Caki2 (cell line): ENCODE measurements around the gene OTUB2. TPM values are rescaled to one million over a fixed set of nuclear protein-coding genes. Genes with fewer than 3 reads are reported as not detected.

Experiments used
- DNase-seq: peaks from one replicate; pipeline ENCODE4 v3.0.0-alpha.2; 2015; ENCODE audit warnings: low read depth
- in situ Hi-C: cut with HindIII; loops from 2 replicates; pipeline ENCODE4 v1.10.0; 2016; ENCODE audit warnings: low sequenced_read_pairs, low pct_unique_long_range_greater_than_20kb, mixed read lengths
- total RNA-seq: library from RNA; depleted of rRNA; stranded (reverse); fragments of >200 nt; shearing (Covaris generic); gene quantifications from 2 replicates; pipeline ENCODE4 v1.2.3, GENCODE V29; 2014; ENCODE audit warnings: low replicate concordance; rRNA removed

Gene OTUB2
- total RNA-seq: 2.9 and 3.2 TPM in 2 replicates

DNA sequence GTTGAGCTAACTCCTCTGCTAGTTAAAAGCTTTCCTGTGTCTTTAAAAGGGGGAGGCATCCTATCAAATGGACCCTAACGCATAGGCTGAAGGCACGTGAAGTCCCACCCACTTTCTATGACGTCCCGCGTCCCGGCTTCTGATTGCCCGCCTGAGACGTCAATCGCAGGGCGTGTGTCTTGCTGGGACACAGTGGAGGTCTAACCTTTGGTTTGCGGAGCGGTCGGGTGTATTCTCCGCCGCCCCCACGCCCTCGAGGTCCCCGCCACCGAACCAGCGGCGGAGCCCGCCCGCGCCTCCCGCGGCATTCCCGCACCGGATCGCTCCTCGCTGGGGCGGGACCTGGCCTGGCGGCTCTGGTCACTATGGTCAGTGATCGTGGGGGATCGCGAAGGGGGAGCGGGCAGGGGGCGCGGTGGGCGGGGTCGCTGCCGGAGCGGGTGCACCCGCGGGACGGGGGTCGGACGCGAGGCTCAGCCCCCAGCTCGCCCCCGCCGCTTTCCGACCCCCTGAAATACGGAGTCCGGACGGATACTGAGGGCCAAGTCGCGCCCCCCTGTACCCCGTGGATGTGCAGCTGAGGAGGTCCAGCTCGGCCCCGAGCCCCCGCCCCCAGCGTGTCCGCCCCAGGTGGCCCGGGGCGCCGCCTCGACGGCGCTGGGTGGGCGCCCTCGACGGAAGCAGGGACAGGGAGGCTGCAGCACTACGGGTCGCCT is at the start of gene OTUB2:
Gene OTUB2 (plus strand): TSS at position 168 of the 716 bp plus-strand sequence. CDS start 198 bp downstream, at position 366.
- DNase-seq: peak; percentile 97
- in situ Hi-C loops: no loop called here

DNA sequence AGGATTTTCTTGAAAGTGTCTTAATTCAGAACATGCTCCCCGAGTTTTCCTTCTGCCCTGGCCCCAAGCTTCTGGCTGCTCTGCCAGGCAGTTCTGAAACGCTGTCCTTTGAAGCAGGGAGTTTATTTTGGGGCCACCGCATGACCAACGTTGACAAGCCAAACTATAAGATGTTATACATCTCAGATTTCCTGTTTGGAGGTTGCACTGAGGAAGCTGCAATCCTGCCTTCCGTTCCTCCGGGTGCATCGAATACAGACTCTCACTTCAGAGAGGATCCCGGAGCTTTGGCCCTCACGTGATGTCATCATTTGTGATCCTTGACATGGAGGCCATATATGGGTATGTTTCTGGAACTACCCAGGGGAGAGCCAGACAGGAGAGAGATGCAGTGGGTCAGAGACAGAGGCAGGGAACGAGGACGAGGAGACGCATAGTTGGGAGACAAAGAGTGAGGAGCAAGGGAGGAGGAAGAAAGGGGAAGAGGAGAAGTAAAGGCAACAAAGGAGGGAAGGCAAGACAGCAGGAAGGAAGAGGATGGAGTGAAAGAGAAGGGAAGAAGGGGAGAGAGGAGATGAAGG is 49.6 kb upstream of the OTUB2 start, which contains the start of gene ASB2:
Gene ASB2 (minus strand): TSS at position 94 of the 581 bp plus-strand sequence. CDS start 12,031 bp downstream, outside the sequence.
- in situ Hi-C loops: no loop called here

DNA sequence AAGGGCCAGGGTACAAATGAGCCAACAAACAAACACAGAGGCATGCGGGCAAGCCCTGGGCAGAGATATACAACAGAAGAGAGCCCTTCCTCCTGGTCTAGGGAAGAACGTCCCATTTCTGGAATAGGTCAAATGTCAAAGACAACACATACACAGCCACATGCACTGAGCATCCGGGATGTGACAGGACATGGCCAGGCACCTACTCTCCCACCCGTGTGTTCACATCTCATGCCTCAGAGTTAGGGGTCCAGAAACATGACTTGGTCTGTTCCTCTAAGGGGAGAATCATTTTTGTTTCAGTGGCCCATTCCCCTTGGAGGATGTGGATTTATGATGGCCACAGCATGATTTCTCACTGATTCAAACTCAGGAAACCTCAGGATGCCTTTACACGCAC is 49.0 kb upstream of the OTUB2 start:
- in situ Hi-C loops: no loop called here
- DNase-seq: no peak

More for the DNA sequence above, 49.6 kb upstream of the OTUB2 start, which contains the start of gene ASB2:
- DNase-seq: no peak

DNA sequence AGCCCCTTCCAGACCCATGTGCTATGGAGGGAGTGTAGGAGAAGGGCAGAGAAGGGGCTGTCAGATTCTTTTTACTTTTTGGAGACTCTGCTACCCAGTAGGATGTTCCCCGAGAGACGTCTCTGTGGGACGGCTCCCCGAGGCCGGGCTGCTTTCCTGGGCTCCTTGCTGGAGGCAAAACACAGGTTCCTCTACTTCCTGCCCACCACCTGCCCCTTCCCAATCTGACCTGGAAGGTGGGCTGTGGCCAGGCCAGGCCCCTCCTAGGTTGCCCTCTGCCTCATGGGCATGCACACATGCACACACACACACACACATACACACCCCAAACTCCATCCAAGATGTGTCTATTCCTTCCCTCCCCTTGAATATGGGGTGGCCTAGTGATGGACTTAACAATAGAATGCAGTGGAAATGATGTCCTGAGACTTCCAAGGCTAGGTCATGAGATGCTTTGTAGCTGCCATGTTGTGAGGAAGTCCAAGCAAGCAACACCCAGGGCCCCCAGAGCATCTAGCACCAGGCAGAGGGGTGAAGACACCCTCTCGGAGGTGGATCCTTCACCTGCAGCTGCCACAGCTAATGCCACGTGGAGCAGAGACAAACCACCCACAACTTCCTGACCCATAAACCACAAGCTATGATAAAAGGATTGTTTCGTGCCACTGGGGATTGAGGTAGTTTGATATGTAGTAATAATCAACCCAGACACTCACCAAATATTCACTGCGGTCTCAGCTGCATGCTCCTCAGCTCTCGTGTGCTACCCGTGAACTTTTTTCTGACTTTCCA is 48.2 kb upstream of the OTUB2 start:
- no peak for DNase-seq
- in situ Hi-C loops: no loop called here

DNA sequence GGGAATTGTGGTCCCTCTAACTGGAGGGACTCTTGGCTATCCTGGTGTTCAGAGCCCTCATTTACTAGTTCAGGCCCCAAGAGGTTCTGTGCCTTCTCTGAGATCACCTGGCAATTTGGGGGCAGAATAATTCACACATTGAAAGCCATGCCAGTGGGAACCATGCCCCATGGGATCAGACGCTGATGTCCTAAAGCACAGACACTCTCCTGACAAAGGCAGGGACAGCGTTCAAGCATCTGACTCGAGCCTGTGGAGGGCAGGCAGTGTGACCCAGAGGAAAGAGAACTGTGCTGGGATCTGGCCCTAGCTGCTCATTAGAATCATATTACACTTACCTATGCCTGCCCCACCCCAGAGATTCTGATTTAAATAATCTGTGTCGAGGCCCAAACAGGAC is 47.4 kb upstream of the OTUB2 start:
- in situ Hi-C loops: no loop called here
- no peak for DNase-seq

DNA sequence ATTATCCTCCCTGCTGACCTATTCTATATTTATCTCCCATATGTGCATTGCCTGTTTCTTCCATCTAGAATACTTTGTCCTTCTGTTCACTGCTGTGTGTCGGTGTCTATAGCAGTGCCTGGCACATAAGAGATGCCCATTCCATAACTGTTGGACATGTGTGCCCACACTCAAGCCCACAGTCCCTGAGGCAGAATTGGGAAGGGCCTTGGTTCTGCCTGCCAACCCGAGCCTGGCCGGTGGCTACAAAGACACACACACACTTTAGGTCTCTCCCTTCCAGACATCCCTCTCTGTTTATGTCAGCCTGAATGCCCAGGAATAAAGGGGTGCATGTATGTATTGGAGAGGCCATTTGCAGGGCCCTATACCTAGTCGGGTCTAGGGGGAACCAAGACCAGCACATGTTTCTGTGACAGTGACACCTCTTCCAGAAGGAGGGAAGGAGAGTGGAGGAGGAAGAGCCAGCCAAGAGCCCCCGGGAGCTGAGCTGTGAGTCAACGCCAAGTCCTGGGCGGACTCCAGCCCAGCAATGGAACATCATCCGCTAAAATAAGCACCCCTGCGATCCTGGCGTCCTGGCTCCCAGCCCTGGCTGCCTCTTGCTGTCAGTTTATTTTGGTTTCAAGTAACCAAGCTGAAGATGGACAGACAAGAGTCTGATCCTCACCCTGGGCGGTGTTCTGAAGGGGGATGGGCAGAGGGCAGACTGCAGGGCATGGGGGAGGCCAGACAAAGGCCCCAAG is 45.5 kb upstream of the OTUB2 start:
- DNase-seq: no peak
- in situ Hi-C loops: no loop called here

DNA sequence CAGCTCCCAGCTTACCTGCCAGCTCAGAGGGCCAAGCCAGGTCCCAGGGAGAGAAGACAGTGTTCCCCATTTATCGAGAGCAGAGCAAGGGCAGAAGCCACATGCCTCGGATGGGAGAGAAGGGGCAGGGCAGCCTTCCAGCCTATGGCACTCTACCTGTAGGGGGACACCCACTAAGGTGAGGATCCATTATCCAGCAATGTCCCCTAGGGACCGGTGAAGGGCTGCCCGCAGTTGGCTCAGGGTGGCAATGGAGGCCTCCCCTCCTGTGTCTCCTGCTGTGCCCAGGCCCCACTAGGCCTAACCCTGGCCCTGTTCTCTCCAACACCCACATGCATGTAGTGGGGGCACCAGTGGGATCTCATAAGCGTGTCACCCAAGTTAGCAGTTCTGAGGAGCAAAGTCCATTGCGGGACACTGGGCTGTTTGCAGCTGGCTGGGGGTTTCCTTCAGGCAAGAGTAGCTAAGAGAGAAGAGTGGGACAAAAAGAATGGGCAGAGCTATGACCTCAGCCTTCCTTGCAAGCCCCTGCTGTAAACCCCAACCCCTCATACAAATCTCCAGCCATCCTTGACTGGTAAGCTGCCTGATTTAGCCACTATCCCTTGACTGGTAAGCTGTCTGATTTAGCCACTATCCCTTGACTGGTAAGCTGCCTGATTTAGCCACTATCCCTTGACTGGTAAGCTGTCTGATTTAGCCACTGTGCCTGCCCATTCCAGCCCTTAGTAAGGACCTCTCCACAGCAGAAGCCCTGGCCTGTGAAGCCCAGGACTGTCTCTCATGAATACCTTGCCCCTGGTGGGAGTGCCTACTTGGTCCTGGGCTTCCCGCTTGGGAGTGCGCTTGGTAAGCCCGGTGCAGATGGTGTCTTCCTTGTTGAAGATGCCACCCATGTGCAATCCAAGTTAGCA is 44.6 kb upstream of the OTUB2 start:
- DNase-seq: no peak
- in situ Hi-C loops: no loop called here

DNA sequence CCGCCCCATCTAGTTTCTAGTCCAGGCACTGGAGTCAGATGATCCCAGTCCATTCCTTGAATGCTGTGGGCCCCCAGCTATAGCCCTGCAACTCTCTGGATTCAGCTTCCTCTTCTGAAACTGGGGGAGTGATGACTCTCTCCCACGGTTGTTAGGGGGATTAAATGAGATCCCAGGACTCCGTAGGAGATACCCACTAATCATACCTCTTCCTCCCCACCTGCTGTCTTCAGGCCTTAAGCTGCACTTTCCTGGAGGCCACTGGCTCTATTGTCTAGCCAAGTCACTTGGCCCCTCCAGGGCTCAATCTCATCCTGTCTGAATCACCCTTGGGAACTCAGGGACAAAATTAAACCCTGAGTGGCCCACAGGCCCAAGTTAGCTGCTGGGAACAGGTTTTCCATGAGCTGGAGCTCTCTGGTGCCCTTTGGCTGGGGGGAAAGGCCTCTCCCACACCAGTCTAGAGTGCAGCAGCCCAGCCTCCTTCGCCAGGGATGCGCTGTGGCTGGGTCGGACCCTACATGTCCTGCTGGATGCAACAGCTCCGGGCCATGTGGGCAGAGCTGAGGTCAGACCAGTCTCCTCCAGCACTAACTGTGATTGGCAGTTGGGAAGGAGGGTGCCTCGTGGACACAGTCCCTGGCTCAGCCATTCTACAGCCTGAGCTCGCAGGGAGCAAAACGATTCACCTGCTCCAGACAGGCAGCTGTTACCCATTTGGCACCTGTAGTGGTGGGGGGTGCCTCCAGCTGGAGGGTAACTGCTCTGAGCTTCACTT is 43.7 kb upstream of the OTUB2 start:
- DNase-seq: no peak
- in situ Hi-C loops: no loop called here

DNA sequence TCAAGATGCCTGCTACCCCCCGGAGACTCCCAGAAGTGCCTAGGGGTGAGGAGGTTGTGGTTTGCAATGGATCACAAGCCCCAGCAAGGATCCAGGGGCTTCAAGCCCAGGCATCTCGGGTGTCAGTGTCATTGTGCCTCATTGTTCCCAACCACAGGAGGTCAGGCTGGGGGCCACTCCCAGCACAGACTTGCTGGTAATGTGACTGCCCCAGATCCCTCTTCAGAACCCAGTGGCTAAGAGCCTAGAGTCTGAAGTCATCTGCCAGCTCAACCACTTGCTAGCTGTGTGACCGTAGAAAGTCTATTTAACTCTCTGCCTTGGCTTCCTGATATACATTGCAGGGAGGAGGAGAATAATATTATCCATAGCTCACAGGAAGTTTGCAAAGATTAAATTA is 42.1 kb upstream of the OTUB2 start:
- no peak for DNase-seq
- in situ Hi-C loops: no loop called here

DNA sequence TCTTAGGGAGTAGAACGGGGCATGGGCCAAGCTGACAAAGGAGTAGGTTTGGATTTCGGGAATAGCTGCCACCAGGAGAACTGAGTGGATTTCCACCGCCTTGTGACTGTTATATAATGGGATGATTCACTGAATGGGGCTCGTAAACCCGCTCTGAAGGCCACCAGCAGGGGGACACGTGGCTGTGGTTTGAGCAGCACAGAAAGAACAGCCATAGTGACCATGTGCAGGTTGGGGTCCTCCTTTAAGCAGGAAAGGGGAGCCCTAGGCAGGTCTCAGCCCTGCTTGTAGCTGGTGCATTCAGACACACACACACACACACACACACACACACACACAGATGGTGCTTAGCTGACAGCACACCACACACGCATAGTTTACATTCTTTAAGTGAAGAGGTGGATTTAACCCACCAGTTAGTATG is 41.1 kb upstream of the OTUB2 start:
- in situ Hi-C loops: no loop called here
- peak; percentile 56 for DNase-seq

DNA sequence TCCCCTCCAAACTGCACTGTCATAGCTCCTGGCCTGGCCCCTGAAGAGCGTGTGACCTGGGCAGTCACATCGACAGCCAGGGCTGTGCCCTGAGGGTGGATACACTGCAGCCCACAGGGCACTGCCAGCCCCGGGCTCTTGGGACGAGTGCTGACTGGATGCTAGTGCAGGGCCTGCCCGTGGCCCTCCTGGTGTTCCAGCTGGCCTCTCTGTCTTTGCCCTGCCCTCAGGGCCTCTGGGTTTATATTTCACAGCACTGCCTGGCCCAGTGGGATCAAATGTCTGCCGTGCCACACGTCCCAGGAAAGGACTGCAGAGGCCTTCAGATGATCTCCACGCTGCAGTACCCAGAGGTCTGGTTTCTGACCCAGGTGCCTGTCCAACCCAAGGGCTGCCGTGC is 39.2 kb upstream of the OTUB2 start:
- in situ Hi-C loops: no loop called here
- no peak for DNase-seq

DNA sequence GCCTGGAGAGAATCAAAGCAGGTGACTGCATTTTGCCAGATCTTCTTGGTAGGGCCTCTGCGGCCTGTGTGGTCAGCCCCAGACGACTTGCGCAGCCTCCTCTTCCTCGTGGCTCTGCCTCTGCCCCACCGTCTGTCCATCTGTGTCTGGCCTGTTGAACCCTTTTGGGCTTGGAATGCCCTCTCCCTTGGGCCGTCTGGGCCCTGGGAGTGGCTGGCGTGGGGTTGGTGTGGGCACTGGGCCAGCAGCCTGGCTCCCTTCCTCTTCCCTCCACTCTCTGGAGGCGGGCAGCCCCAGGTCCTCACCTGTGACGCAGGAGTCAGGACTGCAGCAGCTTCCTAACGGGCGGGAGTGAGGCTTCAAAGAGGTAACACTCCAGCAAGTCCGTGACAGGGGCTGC is 38.8 kb upstream of the OTUB2 start:
- in situ Hi-C loops: no loop called here
- DNase-seq: no peak

DNA sequence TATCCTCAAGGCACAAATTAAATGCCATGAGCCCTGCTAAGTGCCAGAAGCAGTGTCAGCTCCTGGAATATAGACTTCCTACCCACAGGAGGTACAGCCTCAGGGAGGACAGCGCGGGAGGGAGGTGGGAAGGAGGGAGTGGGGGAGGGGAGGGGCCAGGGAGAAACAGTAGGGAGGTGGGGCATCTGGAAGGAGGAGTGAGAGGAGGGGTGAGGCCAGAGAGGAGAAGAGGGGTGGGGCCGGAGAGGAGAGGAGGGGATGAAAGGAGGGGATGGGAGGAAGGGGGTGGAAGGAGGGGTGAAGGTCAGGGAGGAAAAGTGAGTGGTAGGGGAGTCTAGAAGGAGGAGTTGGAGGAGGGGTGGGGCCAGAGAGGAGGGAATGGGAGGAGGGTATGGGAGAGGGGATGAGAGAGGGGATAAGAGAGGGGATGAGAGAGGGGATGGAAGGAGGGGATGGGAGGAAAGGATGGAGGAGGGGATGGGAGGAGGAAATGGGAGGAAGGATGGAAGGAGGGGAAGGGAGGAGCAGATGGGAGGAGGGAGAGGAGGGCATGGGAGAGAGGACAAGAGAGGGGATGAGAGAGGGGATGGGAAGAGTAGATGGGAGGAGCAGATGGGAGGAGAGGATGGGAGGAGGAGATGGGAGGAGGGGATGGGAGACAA is 38.2 kb upstream of the OTUB2 start:
- in situ Hi-C loops: no loop called here
- DNase-seq: no peak

DNA sequence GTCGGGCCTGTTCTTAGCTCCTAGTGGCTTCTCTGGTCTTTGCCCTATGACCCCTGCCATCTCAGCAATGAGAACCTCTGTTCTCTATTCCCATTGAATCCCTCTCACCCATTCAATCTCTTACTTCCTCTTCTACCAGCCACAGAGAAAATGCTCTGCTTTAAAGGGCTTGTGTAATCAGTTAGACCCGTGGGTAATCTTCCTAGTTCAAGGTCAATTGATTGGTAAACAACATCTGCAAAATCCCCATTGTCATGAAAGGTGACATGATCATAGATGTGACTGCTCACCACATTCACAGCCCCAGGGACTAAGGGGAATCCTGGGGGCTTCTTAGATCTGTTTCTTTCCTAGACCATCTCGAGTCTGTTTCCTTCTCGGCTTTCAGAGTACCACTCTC is 36.2 kb upstream of the OTUB2 start:
- in situ Hi-C loops: no loop called here
- DNase-seq: no peak

DNA sequence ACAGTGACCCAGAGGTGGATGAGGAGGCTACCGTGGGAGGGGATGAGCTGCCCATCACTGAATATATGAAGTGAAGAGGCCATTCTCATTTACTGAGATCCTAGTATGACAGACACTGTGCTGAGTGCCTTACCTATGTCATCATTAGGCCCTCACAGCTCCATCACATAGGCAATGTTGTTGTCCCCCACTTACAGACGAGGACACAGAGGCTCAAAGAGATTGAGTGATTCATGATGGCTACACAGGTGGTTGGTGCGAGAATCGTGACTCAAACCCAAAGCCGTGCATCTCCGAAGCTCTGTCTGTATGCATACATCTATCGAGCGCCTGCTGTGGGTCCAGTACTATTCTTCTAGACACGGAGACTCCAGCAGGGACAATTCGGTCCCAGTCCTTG is 34.9 kb upstream of the OTUB2 start:
- DNase-seq: no peak
- in situ Hi-C loops: no loop called here

DNA sequence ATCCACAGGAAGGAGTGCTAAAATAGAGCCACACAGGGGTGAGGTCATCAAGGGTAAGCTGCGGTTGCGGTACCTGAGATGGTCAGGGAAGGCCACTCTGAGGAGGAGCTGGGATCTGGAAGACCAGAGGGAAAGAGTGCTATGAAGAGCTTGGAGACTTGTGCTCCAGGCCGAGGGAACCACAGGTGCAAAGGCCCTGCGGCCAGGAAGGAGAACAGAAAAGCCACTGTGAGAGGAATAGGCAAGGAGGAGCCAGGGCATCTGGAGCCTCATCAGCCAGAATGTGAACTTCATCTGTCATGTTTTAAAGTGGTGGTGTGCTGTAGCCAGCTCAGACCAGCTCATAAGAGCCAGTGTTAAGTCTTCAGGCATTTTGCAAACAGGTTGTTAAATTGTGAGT is 34.5 kb upstream of the OTUB2 start:
- DNase-seq: no peak
- in situ Hi-C loops: no loop called here
